Panc1 (cell line): ENCODE measurements around the gene SIRPA.

ENCODE experiments used
- CTCF ChIP-seq: fragments of 450-650 bp; IDR thresholded peaks from 2 replicates; pipeline ENCODE4 v1.5.1; 2017; ENCODE audit warnings: mild to moderate bottlenecking
- POLR2AphosphoS5 ChIP-seq: IDR thresholded peaks from 2 replicates; pipeline ENCODE4 v1.6.1; 2012; ENCODE audit warnings: mild to moderate bottlenecking, low read depth, low read length, moderate library complexity

DNA sequence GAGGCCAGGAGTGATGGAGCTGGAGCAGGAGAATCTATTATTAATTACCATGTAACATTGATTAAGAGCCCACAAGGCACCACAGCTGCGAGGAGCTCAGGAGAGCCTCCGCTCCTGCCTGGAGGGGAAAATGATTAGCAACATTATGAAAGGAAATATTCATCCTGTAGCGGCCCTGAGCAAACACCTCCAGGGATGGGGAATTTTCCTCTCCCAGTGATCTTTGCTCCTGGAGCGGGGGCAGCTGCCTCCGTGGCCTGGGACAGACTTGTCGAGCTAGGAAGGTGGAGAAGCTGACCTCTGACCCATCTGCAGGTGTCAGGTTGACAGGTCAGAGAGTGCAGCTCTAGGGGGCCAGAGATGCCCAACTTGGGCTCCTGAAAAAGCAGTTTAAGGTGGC, 40.1 kb upstream of the SIRPA start:
- no peak for TF ChIP-seq CTCF
- no peak for TF ChIP-seq POLR2AphosphoS5
